DND-41 (cell line): ENCODE data around the gene RNASEH1.

Experiments used
- ATAC-seq: fragments of 200-7000 bp; cut with Tn5 transposase; 3 replicates; pipeline ENCODE4 v1.9.1; 2021; ENCODE audit warnings: low read depth; ENCODE audit not compliant: insufficient read depth
- DNase-seq: peaks from one replicate; pipeline ENCODE4 v3.0.0-alpha.2; 2020
- H2AFZ ChIP-seq: 2 replicates; pipeline ENCODE4 v1.6.0; 2012; ENCODE audit warnings: low read depth, low read length
- H3K27ac ChIP-seq: 2 replicates; pipeline ENCODE4 v1.5.1; 2012; ENCODE audit warnings: low read length, inconsistent platforms
- H3K27me3 ChIP-seq: fragments of 200-600 bp; sonication (generic); 2 replicates; pipeline ENCODE4 v1.6.0; 2012; ENCODE audit warnings: low read length, mild to moderate bottlenecking, inconsistent platforms; ENCODE audit not compliant: insufficient read depth, poor library complexity
- H3K36me3 ChIP-seq: 2 replicates; pipeline ENCODE4 v1.5.1; 2012; ENCODE audit warnings: low read length, inconsistent platforms; ENCODE audit not compliant: insufficient read depth
- H3K4me1 ChIP-seq: 2 replicates; pipeline ENCODE4 v1.5.1; 2012; ENCODE audit warnings: mild to moderate bottlenecking, low read length; ENCODE audit not compliant: insufficient read depth
- H3K4me2 ChIP-seq: 2 replicates; pipeline ENCODE4 v1.6.0; 2012; ENCODE audit warnings: mild to moderate bottlenecking, moderate library complexity, low read length, inconsistent platforms; ENCODE audit not compliant: insufficient read depth
- H3K4me3 ChIP-seq, 2 experiments: fragments of 200-600 bp in 1 of 2; shearing (Covaris generic) in 1 of 2; 2 replicates each; pipeline ENCODE4 v1.5.1; 2012 to 2016; ENCODE audit warnings: inconsistent platforms in 2 of 2, low read length in 2 of 2, mild to moderate bottlenecking in 2 of 2, low read depth in 1 of 2, moderate library complexity in 1 of 2
- H3K79me2 ChIP-seq: 2 replicates; pipeline ENCODE4 v1.6.0; 2012; ENCODE audit warnings: low read length, inconsistent platforms; ENCODE audit not compliant: insufficient read depth
- H3K9ac ChIP-seq: 2 replicates; pipeline ENCODE4 v1.6.0; 2012; ENCODE audit warnings: low read depth, mild to moderate bottlenecking, inconsistent platforms, low read length, moderate library complexity
- H3K9me3 ChIP-seq: 2 replicates; pipeline ENCODE4 v1.5.1; 2012; ENCODE audit warnings: low read length, moderate library complexity, mild to moderate bottlenecking, inconsistent platforms; ENCODE audit not compliant: insufficient read depth, severe bottlenecking
- H4K20me1 ChIP-seq: 2 replicates; pipeline ENCODE4 v1.6.0; 2012; ENCODE audit warnings: low read length; ENCODE audit not compliant: insufficient read depth
- CTCF ChIP-seq: IDR thresholded peaks from 2 replicates; pipeline ENCODE4 v1.5.1; 2012; ENCODE audit warnings: borderline replicate concordance, low read length, moderate library complexity, mild to moderate bottlenecking; ENCODE audit not compliant: poor library complexity, severe bottlenecking; ENCODE audit errors: extremely low read depth
- EZH2 ChIP-seq: IDR thresholded peaks from 3 replicates; pipeline ENCODE4 v1.6.1; 2012; ENCODE audit warnings: borderline replicate concordance, low read depth, mild to moderate bottlenecking, moderate library complexity, low read length, inconsistent platforms; ENCODE audit not compliant: severe bottlenecking

Gene RNASEH1

GRCh38 chr2:3585261-3586109 lies 27.4 kb upstream of the RNASEH1 start:
- Histone ChIP-seq H3K9me3 (no peaks in the 10 kb centered on the region), H3K4me3 (no peak overlapping the region), H3K27me3 (no peaks in the 10 kb centered on the region), H3K9ac (no peak overlapping the region), H2AFZ (no peak overlapping the region), H3K4me2 (no peak overlapping the region), H3K79me2 (peaks cover 10% of the 10 kb centered on the region), H3K4me1 (no peaks in the 10 kb centered on the region), H3K36me3 (peaks cover 48% of the 10 kb centered on the region), H3K27ac (no peak overlapping the region), H4K20me1 (peaks cover 24% of the 10 kb centered on the region)
- DNase-seq = no peak
- ATAC-seq = no peak
- TF ChIP-seq CTCF (no peak), EZH2 (no peak)

DNA sequence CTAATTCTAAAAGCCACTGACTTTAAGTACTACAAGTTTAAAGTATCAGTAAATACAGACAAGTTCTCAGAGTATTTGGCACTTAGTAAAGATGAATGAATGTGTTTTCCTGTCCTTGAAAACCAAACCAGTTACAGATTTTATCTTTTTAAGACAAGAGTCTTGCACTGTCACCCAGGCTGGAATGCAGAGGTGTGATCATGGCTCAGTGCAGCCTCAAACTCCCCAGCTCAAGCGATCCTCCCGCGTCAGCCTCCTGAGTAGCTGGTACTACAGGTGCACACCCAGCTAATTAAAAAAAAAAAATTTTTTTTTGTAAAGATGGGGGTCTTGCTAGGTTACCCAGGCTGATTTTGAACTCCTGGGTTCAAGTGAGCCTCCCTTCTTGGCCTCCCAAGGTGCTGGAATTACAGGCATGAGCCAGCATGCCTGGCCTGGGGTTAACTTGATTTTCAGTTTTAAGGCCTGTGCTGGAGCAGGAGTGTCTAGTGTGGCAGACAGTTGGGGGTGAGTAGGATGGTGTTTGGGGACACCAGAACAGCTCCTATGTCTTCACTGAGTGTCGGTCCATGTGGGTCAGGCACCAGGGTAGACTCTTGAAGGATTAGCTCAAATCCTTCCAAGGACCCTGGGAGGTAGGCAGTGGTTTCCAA lies 26.6 kb upstream of the RNASEH1 start:
- DNase-seq (no peak), ATAC-seq (no peak)
- Histone ChIP-seq H3K4me3 (no peak overlapping the region), H3K27me3 (no peaks in the 10 kb centered on the region), H3K4me1 (peaks cover 2% of the 10 kb centered on the region; the same call in 1 of the 2 replicates), H3K9ac (no peak overlapping the region), H3K4me2 (no peak overlapping the region), H3K9me3 (no peaks in the 10 kb centered on the region), H3K36me3 (peaks cover 56% of the 10 kb centered on the region), H4K20me1 (peaks cover 32% of the 10 kb centered on the region), H3K27ac (no peak overlapping the region), H2AFZ (no peak overlapping the region), H3K79me2 (peaks cover 18% of the 10 kb centered on the region)
- TF ChIP-seq EZH2 (no peak), CTCF (no peak)

GRCh38 chr2:3584076-3584475 lies 25.9 kb upstream of the RNASEH1 start:
- Histone ChIP-seq H2AFZ (no peak overlapping the region), H3K9ac (no peak overlapping the region), H3K36me3 (peaks cover 62% of the 10 kb centered on the region), H3K79me2 (peaks cover 24% of the 10 kb centered on the region), H3K4me3 (no peak overlapping the region), H3K27ac (no peak overlapping the region), H4K20me1 (peaks cover 38% of the 10 kb centered on the region), H3K4me2 (no peak overlapping the region), H3K9me3 (no peaks in the 10 kb centered on the region), H3K4me1 (peaks cover 6% of the 10 kb centered on the region; the same call in 1 of the 2 replicates), H3K27me3 (no peaks in the 10 kb centered on the region)
- DNase-seq (no peak), ATAC-seq (no peak)
- TF ChIP-seq EZH2 = no peak
- TF ChIP-seq CTCF = no peak
